HepG2 (cell line): ENCODE measurements around the gene SUCLG2. TPM values are rescaled to one million over a fixed set of nuclear protein-coding genes. Genes with fewer than 3 reads are reported as not detected.
A peak's percentile ranks its signal among the peaks of the same experiment; 100 is the strongest.

Source experiments
- BCL6 ChIP-seq: IDR thresholded peaks from 2 replicates; pipeline ENCODE4 v1.6.1; 2016; ENCODE audit warnings: missing genetic modification reagents, missing compliant biosample characterization
- FOXA3 ChIP-seq: IDR thresholded peaks from 2 replicates; pipeline ENCODE4 v1.6.1; 2016; ENCODE audit warnings: missing genetic modification reagents, missing compliant biosample characterization
- HNF4A ChIP-seq: sonication (generic); formaldehyde crosslinking; IDR thresholded peaks from 2 replicates; pipeline ENCODE4 v1.4.0; 2020; ENCODE audit warnings: missing genetic modification reagents
- ISX ChIP-seq: sonication (generic); formaldehyde crosslinking; conservative IDR thresholded peaks from 2 replicates; pipeline ENCODE4 v1.5.0; 2020; ENCODE audit warnings: missing genetic modification reagents
- KLF9 ChIP-seq: IDR thresholded peaks from 2 replicates; pipeline ENCODE4 v1.6.1; 2016; ENCODE audit warnings: low read depth
- NCOA5 ChIP-seq: sonication (generic); formaldehyde crosslinking; IDR thresholded peaks from 2 replicates; pipeline ENCODE4 v1.4.0; 2020; ENCODE audit warnings: missing genetic modification reagents
- PAF1 ChIP-seq: IDR thresholded peaks from 2 replicates; pipeline ENCODE4 v1.6.1; 2016; ENCODE audit warnings: missing genetic modification reagents, missing compliant biosample characterization
- PHF21A ChIP-seq: sonication (generic); formaldehyde crosslinking; IDR thresholded peaks from 2 replicates; pipeline ENCODE4 v1.5.0; 2020; ENCODE audit warnings: mild to moderate bottlenecking, missing genetic modification reagents
- PLRG1 ChIP-seq: fragments of 450-650 bp; conservative IDR thresholded peaks from 2 replicates; pipeline ENCODE4 v1.6.1; 2016
- POLR2AphosphoS2 ChIP-seq: IDR thresholded peaks from 2 replicates; pipeline ENCODE4 v1.6.1; 2011; ENCODE audit warnings: low read depth, low read length, improper control_type of control experiment
- PRPF4 ChIP-seq: fragments of 200-400 bp; formaldehyde crosslinking; IDR thresholded peaks from 2 replicates; pipeline ENCODE4 v1.6.1; 2016; ENCODE audit warnings: low read length, low read depth; ENCODE audit not compliant: poor library complexity, severe bottlenecking
- SP1 ChIP-seq, 2 experiments: fragments of 450-650 bp in 1 of 2; sonication (generic) in 1 of 2; formaldehyde crosslinking in 1 of 2; IDR thresholded peaks; 2 replicates each; pipeline versions ENCODE4 v1.4.0 to v1.6.1; 2016 to 2020; ENCODE audit warnings: missing genetic modification reagents in 1 of 2
- TCF7L2 ChIP-seq: IDR thresholded peaks from 2 replicates; pipeline ENCODE4 v1.6.1; 2011; ENCODE audit warnings: mild to moderate bottlenecking, low read depth, low read length, moderate library complexity
- XBP1 ChIP-seq: sonication (generic); formaldehyde crosslinking; IDR thresholded peaks from 2 replicates; pipeline ENCODE4 v1.5.0; 2020; ENCODE audit warnings: missing genetic modification reagents
- ZBTB1 ChIP-seq: sonication (generic); formaldehyde crosslinking; IDR thresholded peaks from 2 replicates; pipeline ENCODE4 v1.4.0; 2020; ENCODE audit warnings: missing genetic modification reagents, borderline replicate concordance
- ZFP41 ChIP-seq: sonication (generic); formaldehyde crosslinking; IDR thresholded peaks from 2 replicates; pipeline ENCODE4 v1.4.0; 2020; ENCODE audit warnings: mild to moderate bottlenecking, missing genetic modification reagents, borderline replicate concordance
- ZNF264 ChIP-seq: sonication (generic); formaldehyde crosslinking; IDR thresholded peaks from 2 replicates; pipeline ENCODE4 v1.4.0; 2020; ENCODE audit warnings: missing genetic modification reagents
- ZNF496 ChIP-seq: sonication (generic); formaldehyde crosslinking; IDR thresholded peaks from 2 replicates; pipeline ENCODE4 v1.8.1; 2023; ENCODE audit warnings: mild to moderate bottlenecking, moderate library complexity, missing genetic modification reagents; ENCODE audit not compliant: insufficient replicate concordance
- ZNF501 ChIP-seq: sonication (generic); formaldehyde crosslinking; IDR thresholded peaks from 2 replicates; pipeline ENCODE4 v1.5.1; 2020; ENCODE audit warnings: mild to moderate bottlenecking, moderate library complexity, missing genetic modification reagents
- ZNF547 ChIP-seq: sonication (generic); formaldehyde crosslinking; IDR thresholded peaks from 2 replicates; pipeline ENCODE4 v1.5.1; 2020; ENCODE audit warnings: mild to moderate bottlenecking, missing genetic modification reagents
- ZNF550 ChIP-seq: sonication (generic); formaldehyde crosslinking; IDR thresholded peaks from 2 replicates; pipeline ENCODE4 v1.4.0; 2020; ENCODE audit warnings: mild to moderate bottlenecking, missing genetic modification reagents, borderline replicate concordance
- ZNF776 ChIP-seq: sonication (generic); formaldehyde crosslinking; IDR thresholded peaks from 2 replicates; pipeline ENCODE4 v1.4.0; 2020; ENCODE audit warnings: mild to moderate bottlenecking, missing genetic modification reagents
- ZSCAN29 ChIP-seq: sonication (generic); formaldehyde crosslinking; conservative IDR thresholded peaks from 2 replicates; pipeline ENCODE4 v1.4.0; 2020; ENCODE audit warnings: mild to moderate bottlenecking, missing genetic modification reagents
- polyA plus RNA-seq, 8 experiments: library from polyadenylated mRNA; depleted of rRNA in 3 of 8; stranded (reverse) in 7 of 8; unstranded in 1 of 8; fragments of >200 nt; fragmentation: Illumina TruSeq in 4 of 8; extraction: Trizol in 4 of 8; gene quantifications; 2 replicates each; pipeline versions ENCODE4 v1.2.1 to v1.2.3, GENCODE V29; 2011 to 2016; ENCODE audit warnings: low read depth in 4 of 8, missing spikeins in 1 of 8, mixed read lengths in 1 of 8; ENCODE audit not compliant: insufficient read depth in 1 of 8
- total RNA-seq, 5 experiments: library from RNA; depleted of rRNA; stranded (reverse); fragments of >200 nt; fragmentation: Illumina TruSeq; extraction: Trizol; gene quantifications; 2 replicates each; pipeline ENCODE4 v1.2.3, GENCODE V29; 2016; ENCODE audit warnings: low read depth in 1 of 5
- TF ChIP-seq, protein P1 (sequence below): sonication (generic); formaldehyde crosslinking; IDR thresholded peaks from 2 replicates; pipeline ENCODE4 v1.5.0; 2020; ENCODE audit warnings: mild to moderate bottlenecking, low read depth, missing genetic modification reagents, borderline replicate concordance
- TF ChIP-seq, protein P2 (sequence below): IDR thresholded peaks from 2 replicates; pipeline ENCODE4 v1.6.1; 2012; ENCODE audit warnings: low read depth, low read length, improper control_type of control experiment
- TF ChIP-seq, protein P3 (sequence below): sonication (generic); formaldehyde crosslinking; IDR thresholded peaks from 2 replicates; pipeline ENCODE4 v1.4.0; 2020; ENCODE audit warnings: missing genetic modification reagents

The SUCLG2 gene
- total and polyA plus RNA-seq, 2 of the 13 experiments (the other 11 are each of a cell fraction or from before 2014, with no cell fraction given), result 21.4 to 64.9 TPM

DNA sequence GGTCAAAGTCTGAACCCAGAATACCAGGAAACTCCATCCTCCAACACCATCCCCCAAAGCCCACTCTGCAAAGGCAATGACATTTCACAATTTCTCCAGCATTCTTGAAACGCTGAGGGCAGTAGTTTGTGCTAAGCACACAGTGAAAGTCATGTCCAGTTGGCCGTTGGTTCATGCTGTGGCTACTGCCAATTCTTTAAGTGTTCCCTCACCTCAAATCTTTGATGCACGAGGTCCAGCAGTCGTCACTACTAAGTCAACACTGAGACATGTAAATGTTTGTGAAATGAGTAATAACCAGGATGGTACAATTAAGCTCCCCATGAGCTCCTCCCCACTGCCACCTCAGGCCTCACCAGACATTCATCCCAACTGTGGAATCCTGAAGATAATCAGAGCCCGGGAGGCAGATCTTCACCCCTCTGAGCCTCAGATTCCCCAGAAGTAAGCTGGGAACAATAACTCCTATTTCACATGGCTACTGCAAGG lies 7.0 kb downstream of the SUCLG2 start (continued):
- TF ChIP-seq, protein P1, sequence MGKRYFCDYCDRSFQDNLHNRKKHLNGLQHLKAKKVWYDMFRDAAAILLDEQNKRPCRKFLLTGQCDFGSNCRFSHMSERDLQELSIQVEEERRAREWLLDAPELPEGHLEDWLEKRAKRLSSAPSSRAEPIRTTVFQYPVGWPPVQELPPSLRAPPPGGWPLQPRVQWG (CRISPR knock-in tag), result no peak
- TF ChIP-seq ZNF496 (CRISPR knock-in tag), result no peak
- TF ChIP-seq PHF21A (CRISPR knock-in tag), result no peak; the same call in 1 of the 2 replicates
- peak; percentile 90 for TF ChIP-seq FOXA3 (CRISPR knock-in tag)
- peak; percentile 71 for TF ChIP-seq PRPF4
- 0 out of 2 replicates have a peak, but pooled peaks have one; percentile 44 for TF ChIP-seq ZNF547 (CRISPR knock-in tag)
- peak; percentile 92 for TF ChIP-seq HNF4A (CRISPR knock-in tag)
- TF ChIP-seq PAF1 (CRISPR knock-in tag), result no peak
- no peak for TF ChIP-seq XBP1 (CRISPR knock-in tag)
- no peak for TF ChIP-seq KLF9
- no peak for TF ChIP-seq POLR2AphosphoS2
- no peak for TF ChIP-seq TCF7L2
- TF ChIP-seq BCL6 (CRISPR knock-in tag), result peak; percentile 98
- TF ChIP-seq ZFP41 (CRISPR knock-in tag), result no peak
- TF ChIP-seq NCOA5 (CRISPR knock-in tag), result no peak
- TF ChIP-seq ZBTB1 (CRISPR knock-in tag), result no peak
- TF ChIP-seq ZNF501 (CRISPR knock-in tag), result peak; percentile 67; the same call in 1 of the 2 replicates
- TF ChIP-seq PLRG1, result no peak
- TF ChIP-seq SP1 (IDR thresholded peaks at IDR 0.05), result no peak
- TF ChIP-seq SP1 (CRISPR knock-in tag; IDR thresholded peaks at IDR 0.05), result 0 out of 2 replicates have a peak, but pooled peaks have one; percentile 21
- no peak for TF ChIP-seq ISX (CRISPR knock-in tag)
- TF ChIP-seq, protein P2, sequence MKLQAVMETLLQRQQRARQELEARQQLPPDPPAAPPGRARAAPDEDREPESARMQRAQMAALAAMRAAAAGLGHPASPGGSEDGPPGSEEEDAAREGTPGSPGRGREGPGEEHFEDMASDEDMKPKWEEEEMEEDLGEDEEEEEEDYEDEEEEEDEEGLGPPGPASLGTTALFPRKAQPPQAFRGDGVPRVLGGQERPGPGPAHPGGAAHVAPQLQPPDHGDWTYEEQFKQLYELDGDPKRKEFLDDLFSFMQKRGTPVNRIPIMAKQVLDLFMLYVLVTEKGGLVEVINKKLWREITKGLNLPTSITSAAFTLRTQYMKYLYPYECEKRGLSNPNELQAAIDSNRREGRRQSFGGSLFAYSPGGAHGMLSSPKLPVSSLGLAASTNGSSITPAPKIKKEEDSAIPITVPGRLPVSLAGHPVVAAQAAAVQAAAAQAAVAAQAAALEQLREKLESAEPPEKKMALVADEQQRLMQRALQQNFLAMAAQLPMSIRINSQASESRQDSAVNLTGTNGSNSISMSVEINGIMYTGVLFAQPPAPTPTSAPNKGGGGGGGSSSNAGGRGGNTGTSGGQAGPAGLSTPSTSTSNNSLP, result peak; percentile 29; the same call in 1 of the 2 replicates
- TF ChIP-seq ZNF550 (CRISPR knock-in tag), result no peak
- TF ChIP-seq ZSCAN29 (CRISPR knock-in tag), result no peak
- TF ChIP-seq ZNF264 (CRISPR knock-in tag), result peak; percentile 90
- TF ChIP-seq ZNF776 (CRISPR knock-in tag), result no peak
- TF ChIP-seq, protein P3, sequence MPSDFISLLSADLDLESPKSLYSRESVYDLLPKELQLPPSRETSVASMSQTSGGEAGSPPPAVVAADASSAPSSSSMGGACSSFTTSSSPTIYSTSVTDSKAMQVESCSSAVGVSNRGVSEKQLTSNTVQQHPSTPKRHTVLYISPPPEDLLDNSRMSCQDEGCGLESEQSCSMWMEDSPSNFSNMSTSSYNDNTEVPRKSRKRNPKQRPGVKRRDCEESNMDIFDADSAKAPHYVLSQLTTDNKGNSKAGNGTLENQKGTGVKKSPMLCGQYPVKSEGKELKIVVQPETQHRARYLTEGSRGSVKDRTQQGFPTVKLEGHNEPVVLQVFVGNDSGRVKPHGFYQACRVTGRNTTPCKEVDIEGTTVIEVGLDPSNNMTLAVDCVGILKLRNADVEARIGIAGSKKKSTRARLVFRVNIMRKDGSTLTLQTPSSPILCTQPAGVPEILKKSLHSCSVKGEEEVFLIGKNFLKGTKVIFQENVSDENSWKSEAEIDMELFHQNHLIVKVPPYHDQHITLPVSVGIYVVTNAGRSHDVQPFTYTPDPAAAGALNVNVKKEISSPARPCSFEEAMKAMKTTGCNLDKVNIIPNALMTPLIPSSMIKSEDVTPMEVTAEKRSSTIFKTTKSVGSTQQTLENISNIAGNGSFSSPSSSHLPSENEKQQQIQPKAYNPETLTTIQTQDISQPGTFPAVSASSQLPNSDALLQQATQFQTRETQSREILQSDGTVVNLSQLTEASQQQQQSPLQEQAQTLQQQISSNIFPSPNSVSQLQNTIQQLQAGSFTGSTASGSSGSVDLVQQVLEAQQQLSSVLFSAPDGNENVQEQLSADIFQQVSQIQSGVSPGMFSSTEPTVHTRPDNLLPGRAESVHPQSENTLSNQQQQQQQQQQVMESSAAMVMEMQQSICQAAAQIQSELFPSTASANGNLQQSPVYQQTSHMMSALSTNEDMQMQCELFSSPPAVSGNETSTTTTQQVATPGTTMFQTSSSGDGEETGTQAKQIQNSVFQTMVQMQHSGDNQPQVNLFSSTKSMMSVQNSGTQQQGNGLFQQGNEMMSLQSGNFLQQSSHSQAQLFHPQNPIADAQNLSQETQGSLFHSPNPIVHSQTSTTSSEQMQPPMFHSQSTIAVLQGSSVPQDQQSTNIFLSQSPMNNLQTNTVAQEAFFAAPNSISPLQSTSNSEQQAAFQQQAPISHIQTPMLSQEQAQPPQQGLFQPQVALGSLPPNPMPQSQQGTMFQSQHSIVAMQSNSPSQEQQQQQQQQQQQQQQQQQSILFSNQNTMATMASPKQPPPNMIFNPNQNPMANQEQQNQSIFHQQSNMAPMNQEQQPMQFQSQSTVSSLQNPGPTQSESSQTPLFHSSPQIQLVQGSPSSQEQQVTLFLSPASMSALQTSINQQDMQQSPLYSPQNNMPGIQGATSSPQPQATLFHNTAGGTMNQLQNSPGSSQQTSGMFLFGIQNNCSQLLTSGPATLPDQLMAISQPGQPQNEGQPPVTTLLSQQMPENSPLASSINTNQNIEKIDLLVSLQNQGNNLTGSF (CRISPR knock-in tag), result no peak
